Measurements from ENCODE around the gene NRROS.

DNA sequence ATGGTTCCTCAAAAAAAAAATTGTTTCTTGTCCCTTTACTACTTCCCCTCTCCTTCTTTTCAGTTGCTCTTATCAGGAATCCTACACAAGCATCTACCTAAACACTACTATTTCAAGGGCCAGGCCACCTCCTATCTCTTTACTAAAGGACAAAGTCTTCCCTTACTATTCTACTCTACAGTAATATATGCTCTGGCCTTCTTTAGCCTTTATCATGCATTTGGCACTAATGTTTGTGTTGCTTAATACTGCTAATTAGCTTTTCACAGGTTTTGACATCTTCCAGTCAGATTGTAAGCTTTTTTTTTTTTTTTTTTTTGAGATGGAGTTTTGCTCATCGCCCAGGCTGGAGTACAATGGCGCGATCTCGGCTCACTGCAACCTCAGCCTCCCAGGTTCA, 67.2 kb downstream of the NRROS start:
- TF ChIP-seq GATA3 (IDR thresholded peaks at IDR 0.05; ENCODE audit: low read depth, low read length) (no peak), GATA2 (IDR thresholded peaks at IDR 0.05; ENCODE audit: low read depth, low read length) (no peak)

All from SH-SY5Y (cell line).